K562 (cell line): ENCODE data around the gene VDAC2. TPM values are rescaled to one million over a fixed set of nuclear protein-coding genes. Genes with fewer than 3 reads are reported as not detected.

Source experiments
- ATAC-seq: fragments of 200-7000 bp; cut with Tn5 transposase; 3 replicates; pipeline ENCODE4 v1.9.1; 2020; ENCODE audit warnings: moderate library complexity
- BruUV-seq: library from RNA; stranded (reverse); fragments of 400-500 nt; replicated peaks from 2 replicates; lab custom pipeline; 2021; lab: Mats Ljungman, UMichigan
- CTCF ChIA-PET: fragments of 300-600 bp; formaldehyde crosslinking; extraction: SDS; loops from one replicate; lab custom pipeline; 2021; ENCODE audit warnings: low intra/inter-chr PET ratio; lab: Yijun Ruan, JAX
- POLR2A ChIA-PET: fragments of 300-600, 350-650 bp; sonication (Branson Sonifier 250); formaldehyde crosslinking; extraction: SDS; loops from one replicate; lab custom pipeline; 2021; ENCODE audit warnings: antibody characterized with exemption, inconsistent platforms; lab: Yijun Ruan, JAX
- DNase-seq, 4 experiments: peaks; one replicate each; pipeline versions ENCODE4 v3.0.0 to v3.0.0-alpha.2; 2011 to 2018; ENCODE audit warnings: low spot score in 3 of 4, mixed read lengths in 3 of 4; ENCODE audit errors: extremely low read depth in 1 of 4
- FAIRE-seq: peaks from 2 replicates; lab custom pipeline; 2011; peaks lifted over from hg19 to GRCh38; lab: Jason Lieb, UNC
- H2AFZ ChIP-seq: 2 replicates; pipeline ENCODE4 v1.6.0; 2011; ENCODE audit warnings: low read depth, low read length, control low read depth, inconsistent platforms
- H3K27ac ChIP-seq: fragments of 200-600 bp; 3 replicates; pipeline ENCODE4 v1.8.0; 2011; ENCODE audit warnings: low read depth, mild to moderate bottlenecking, control low read depth, inconsistent platforms, low read length, moderate library complexity, mixed read lengths; ENCODE audit errors: extremely low read depth
- H3K27me3 ChIP-seq, 2 experiments: fragments of 300-600 bp in 1 of 2; 2 replicates in 1 of 2; 3 replicates in 1 of 2; pipeline versions ENCODE4 v1.6.0 to v1.8.0; 2011; ENCODE audit warnings: inconsistent platforms in 2 of 2, low read length in 2 of 2, mild to moderate bottlenecking in 1 of 2, mixed read lengths in 1 of 2, moderate library complexity in 1 of 2; ENCODE audit not compliant: control insufficient read depth in 2 of 2, insufficient read depth in 2 of 2
- H3K36me3 ChIP-seq: fragments of 300-600 bp; 3 replicates; pipeline ENCODE4 v1.8.0; 2011; ENCODE audit warnings: mild to moderate bottlenecking, low read length, inconsistent platforms; ENCODE audit not compliant: control insufficient read depth, insufficient read depth
- H3K4me1 ChIP-seq, 2 experiments: fragments of 200-600 bp in 1 of 2; replicated peaks in 1 of 2; 2 replicates in 1 of 2; 3 replicates in 1 of 2; pipeline versions ENCODE4 v1.5.1 to v1.8.0; 2011; ENCODE audit warnings: inconsistent platforms in 2 of 2, low read length in 2 of 2, mild to moderate bottlenecking in 1 of 2, mixed read lengths in 1 of 2, moderate library complexity in 1 of 2; ENCODE audit not compliant: control insufficient read depth in 2 of 2, insufficient read depth in 2 of 2
- H3K4me2 ChIP-seq: 2 replicates; pipeline ENCODE4 v1.6.1; 2011; ENCODE audit warnings: low read length, control low read depth, inconsistent platforms, mixed read lengths; ENCODE audit not compliant: insufficient read depth
- H3K4me3 ChIP-seq: fragments of 200-600 bp; sonication (generic), shearing (Covaris generic); 2 replicates; pipeline ENCODE4 v1.5.1; 2016; ENCODE audit warnings: control low read depth, inconsistent platforms
- H3K79me2 ChIP-seq: fragments of 200-600 bp; 3 replicates; pipeline ENCODE4 v1.8.0; 2011; ENCODE audit warnings: low read length, inconsistent platforms; ENCODE audit not compliant: control insufficient read depth, insufficient read depth
- H3K9ac ChIP-seq, 2 experiments: 2 replicates each; pipeline versions ENCODE4 v1.6.0 to v1.6.1; 2011; ENCODE audit warnings: low read depth in 2 of 2, low read length in 2 of 2, control low read depth in 1 of 2, inconsistent platforms in 1 of 2, mild to moderate bottlenecking in 1 of 2, mixed read lengths in 1 of 2; ENCODE audit not compliant: insufficient read depth in 1 of 2
- H3K9me1 ChIP-seq: one replicate; pipeline ENCODE4 v1.6.0; 2011; ENCODE audit warnings: inconsistent platforms, mild to moderate bottlenecking, low read length, moderate library complexity; ENCODE audit not compliant: control insufficient read depth, insufficient read depth
- H3K9me3 ChIP-seq: replicated peaks from 2 replicates; pipeline ENCODE4 v1.5.1; 2011; ENCODE audit warnings: low read depth, low read length, inconsistent platforms; ENCODE audit not compliant: control insufficient read depth, insufficient read depth
- H4K20me1 ChIP-seq: replicated peaks from 2 replicates; pipeline ENCODE4 v1.6.1; 2011; ENCODE audit warnings: low read length, inconsistent platforms, mixed read lengths; ENCODE audit not compliant: control insufficient read depth, insufficient read depth
- EGR1 ChIP-seq: fragments of 450-650 bp; conservative IDR thresholded peaks from 2 replicates; pipeline ENCODE4 v1.6.1; 2017; ENCODE audit warnings: mild to moderate bottlenecking
- FOXP1 ChIP-seq: sonication (generic); formaldehyde crosslinking; IDR thresholded peaks from 2 replicates; pipeline ENCODE4 v1.8.0; 2022; ENCODE audit warnings: mild to moderate bottlenecking, missing genetic modification reagents
- IFI16 ChIP-seq: fragments of 250-450 bp; sonication (Bioruptor Pico); IDR thresholded peaks from 2 replicates; pipeline ENCODE4 v2.1.2; 2022; ENCODE audit warnings: mild to moderate bottlenecking, inconsistent platforms
- JUND ChIP-seq, 2 experiments: IDR thresholded peaks; 2 replicates in 1 of 2; 3 replicates in 1 of 2; pipeline ENCODE4 v1.6.1; 2011; ENCODE audit warnings: borderline replicate concordance in 2 of 2, low read depth in 2 of 2, low read length in 2 of 2, improper control_type of control experiment in 1 of 2, missing biosample characterization in 1 of 2, missing genetic modification characterization in 1 of 2, missing genetic modification reagents in 1 of 2
- MAZ ChIP-seq, 2 experiments: fragments of 450-650 bp in 1 of 2; sonication (generic) in 1 of 2; formaldehyde crosslinking; IDR thresholded peaks in 1 of 2; conservative IDR thresholded peaks in 1 of 2; 2 replicates each; pipeline versions ENCODE4 v1.4.0 to v1.5.0; 2020; ENCODE audit warnings: mild to moderate bottlenecking in 1 of 2, missing genetic modification reagents in 1 of 2
- MIER1 ChIP-seq: fragments of 450-650 bp; IDR thresholded peaks from 2 replicates; pipeline ENCODE4 v1.6.1; 2016; ENCODE audit warnings: antibody characterized with exemption, mild to moderate bottlenecking, low read depth
- NRF1 ChIP-seq, 2 experiments: fragments of 450-650 bp; IDR thresholded peaks in 1 of 2; conservative IDR thresholded peaks in 1 of 2; 2 replicates each; pipeline ENCODE4 v1.6.1; 2014; ENCODE audit warnings: mild to moderate bottlenecking in 2 of 2
- PRPF4 ChIP-seq: fragments of 200-400 bp; formaldehyde crosslinking; IDR thresholded peaks from one replicate; pipeline ENCODE4 v1.6.1; 2017; ENCODE audit warnings: low read length, low read depth, mild to moderate bottlenecking; ENCODE audit not compliant: insufficient read depth, poor library complexity, severe bottlenecking
- RCOR1 ChIP-seq, 2 experiments: IDR thresholded peaks; 2 replicates each; pipeline ENCODE4 v1.6.1; 2012; ENCODE audit warnings: low read depth in 2 of 2, low read length in 2 of 2, borderline replicate concordance in 1 of 2, improper control_type of control experiment in 1 of 2
- U2AF1 ChIP-seq: fragments of 200-400 bp; formaldehyde crosslinking; optimal IDR thresholded peaks from 2 replicates; pipeline ENCODE3; 2017; ENCODE audit warnings: mild to moderate bottlenecking, low read depth, low read length, moderate library complexity
- ZNF12 ChIP-seq: sonication (generic); formaldehyde crosslinking; IDR thresholded peaks from 2 replicates; pipeline ENCODE4 v1.4.0; 2020; ENCODE audit warnings: mild to moderate bottlenecking, missing genetic modification reagents
- WGBS: fragments of 100-300 bp; shearing (Covaris generic); methylation state at CpG from one replicate; pipeline ENCODE4 v1.1.6; 2016; ENCODE audit warnings: low coverage, mixed read lengths; ENCODE audit not compliant: insufficient coverage; ENCODE audit errors: missing lambda C conversion rate; 5-methylcytosine and 5-hydroxymethylcytosine counted together
- in situ Hi-C: fragments of 300-500 bp; cut with MboI; formaldehyde crosslinking; loops from 4 replicates; pipeline ENCODE4 v1.15.0; 2018; ENCODE audit warnings: inconsistent platforms, mixed read lengths
- intact Hi-C: fragments of 100-400 bp; cut with micrococcal nuclease; formaldehyde crosslinking; loops from 2 replicates; pipeline ENCODE4 v1.14.2; 2022
- polyA plus RNA-seq, 8 experiments: library from polyadenylated mRNA; depleted of rRNA in 4 of 8; stranded (reverse) in 5 of 8; unstranded in 3 of 8; fragments of >200 nt; fragmentation: Nextera tagmentation in 2 of 8; fragmentation: Illumina TruSeq in 1 of 8; extraction: Ambion mirVana in 2 of 8; extraction: Trizol in 1 of 8; gene quantifications; 2 replicates each; pipeline versions ENCODE4 v1.2.1 to v1.2.3, GENCODE V29; 2011 to 2014; ENCODE audit warnings: inconsistent platforms in 1 of 8, missing spikeins in 1 of 8
- total RNA-seq, 7 experiments: library from RNA; depleted of rRNA in 6 of 7; stranded (reverse); fragments of >200 nt in 6 of 7; fragmentation: Illumina TruSeq in 2 of 7; extraction: Trizol in 2 of 7; gene quantifications; 2 replicates each; pipeline versions ENCODE4 v1.2.1 to v1.2.3, GENCODE V29; 2011 to 2021; ENCODE audit warnings: low replicate concordance in 1 of 7
- TF ChIP-seq, protein P1 (sequence below): fragments of 250-450 bp; sonication (Bioruptor Pico); IDR thresholded peaks from 2 replicates; pipeline ENCODE4 v1.8.0; 2021; ENCODE audit warnings: moderate library complexity, mild to moderate bottlenecking, inconsistent platforms
- TF ChIP-seq, protein P2 (sequence below): fragments of 200-400 bp; formaldehyde crosslinking; IDR thresholded peaks from 2 replicates; pipeline ENCODE4 v1.6.1; 2017; ENCODE audit warnings: mild to moderate bottlenecking, low read depth, low read length, moderate library complexity
- TF ChIP-seq, protein P3 (sequence below): fragments of 450-650 bp; IDR thresholded peaks from 2 replicates; pipeline ENCODE4 v1.6.1; 2018; ENCODE audit not compliant: partially characterized antibody

The VDAC2 gene
- total and polyA plus RNA-seq, 9 of the 15 experiments (the other 6 are each of a cell fraction or from before 2014, with no cell fraction given) = 139 to 450 (median 250) TPM

- POLR2A ChIA-PET = interaction anchor here (0.7 kb wide), 1 partner anchor 172 kb away, joined by 3 read pairs; no protein-coding TSS in a partner anchor
- CTCF ChIA-PET = no interaction called here
- Histone ChIP-seq H3K27me3 (peaks cover 17 to 21% of the 10 kb centered on the region in 2 experiments), H3K4me3 (peak overlapping the region; percentile 8; the same call in 1 of the 2 replicates), H3K4me1 (peaks cover 0 to 11% of the 10 kb centered on the region in 2 experiments; a peak in 3 of 5 replicates), H3K27ac (no peak overlapping the region), H3K9me3 (no peaks in the 10 kb centered on the region; the same call in 1 of the 2 replicates), H3K79me2 (no peaks in the 10 kb centered on the region), H4K20me1 (no peaks in the 10 kb centered on the region), H2AFZ (peak overlapping the region; percentile 84), H3K9ac (peak overlapping the region; percentile 39 to 81; a peak in 3 of 4 replicates), H3K4me2 (peak overlapping the region; percentile 20), H3K9me1 (no peaks in the 10 kb centered on the region), H3K36me3 (no peaks in the 10 kb centered on the region)
- DNase-seq (peak; percentile 49 to 68 (median 54)), ATAC-seq (peak; percentile 94), FAIRE-seq (no peak)
- in situ Hi-C loops = no loop called here
- intact Hi-C loops = no loop called here
- BruUV-seq = no TSS peak
- WGBS = 22% methylated on average over 41 of the region's 46 CpGs
- TF ChIP-seq, protein P1, sequence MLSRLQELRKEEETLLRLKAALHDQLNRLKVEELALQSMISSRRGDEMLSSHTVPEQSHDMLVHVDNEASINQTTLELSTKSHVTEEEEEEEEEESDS (CRISPR knock-in tag) = no peak
- TF ChIP-seq PRPF4 = no peak
- TF ChIP-seq MIER1 = no peak
- TF ChIP-seq IFI16 (CRISPR knock-in tag) = no peak
- no peak for TF ChIP-seq MAZ (CRISPR knock-in tag; conservative IDR thresholded peaks at IDR 0.05 in 1 of 2, IDR thresholded peaks at IDR 0.05 in 1 of 2)
- TF ChIP-seq NRF1 (conservative IDR thresholded peaks at IDR 0.05 in 1 of 2, IDR thresholded peaks at IDR 0.05 in 1 of 2) = peak; percentile 75 to 81
- no peak for TF ChIP-seq JUND (IDR thresholded peaks at IDR 0.05; ENCODE audit: borderline replicate concordance, low read depth, low read length)
- no peak for TF ChIP-seq JUND (tag; IDR thresholded peaks at IDR 0.05; ENCODE audit: borderline replicate concordance, low read depth, low read length)
- no peak for TF ChIP-seq ZNF12
- TF ChIP-seq, protein P2, sequence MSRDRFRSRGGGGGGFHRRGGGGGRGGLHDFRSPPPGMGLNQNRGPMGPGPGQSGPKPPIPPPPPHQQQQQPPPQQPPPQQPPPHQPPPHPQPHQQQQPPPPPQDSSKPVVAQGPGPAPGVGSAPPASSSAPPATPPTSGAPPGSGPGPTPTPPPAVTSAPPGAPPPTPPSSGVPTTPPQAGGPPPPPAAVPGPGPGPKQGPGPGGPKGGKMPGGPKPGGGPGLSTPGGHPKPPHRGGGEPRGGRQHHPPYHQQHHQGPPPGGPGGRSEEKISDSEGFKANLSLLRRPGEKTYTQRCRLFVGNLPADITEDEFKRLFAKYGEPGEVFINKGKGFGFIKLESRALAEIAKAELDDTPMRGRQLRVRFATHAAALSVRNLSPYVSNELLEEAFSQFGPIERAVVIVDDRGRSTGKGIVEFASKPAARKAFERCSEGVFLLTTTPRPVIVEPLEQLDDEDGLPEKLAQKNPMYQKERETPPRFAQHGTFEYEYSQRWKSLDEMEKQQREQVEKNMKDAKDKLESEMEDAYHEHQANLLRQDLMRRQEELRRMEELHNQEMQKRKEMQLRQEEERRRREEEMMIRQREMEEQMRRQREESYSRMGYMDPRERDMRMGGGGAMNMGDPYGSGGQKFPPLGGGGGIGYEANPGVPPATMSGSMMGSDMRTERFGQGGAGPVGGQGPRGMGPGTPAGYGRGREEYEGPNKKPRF = no peak
- TF ChIP-seq EGR1 = no peak
- TF ChIP-seq, protein P3, sequence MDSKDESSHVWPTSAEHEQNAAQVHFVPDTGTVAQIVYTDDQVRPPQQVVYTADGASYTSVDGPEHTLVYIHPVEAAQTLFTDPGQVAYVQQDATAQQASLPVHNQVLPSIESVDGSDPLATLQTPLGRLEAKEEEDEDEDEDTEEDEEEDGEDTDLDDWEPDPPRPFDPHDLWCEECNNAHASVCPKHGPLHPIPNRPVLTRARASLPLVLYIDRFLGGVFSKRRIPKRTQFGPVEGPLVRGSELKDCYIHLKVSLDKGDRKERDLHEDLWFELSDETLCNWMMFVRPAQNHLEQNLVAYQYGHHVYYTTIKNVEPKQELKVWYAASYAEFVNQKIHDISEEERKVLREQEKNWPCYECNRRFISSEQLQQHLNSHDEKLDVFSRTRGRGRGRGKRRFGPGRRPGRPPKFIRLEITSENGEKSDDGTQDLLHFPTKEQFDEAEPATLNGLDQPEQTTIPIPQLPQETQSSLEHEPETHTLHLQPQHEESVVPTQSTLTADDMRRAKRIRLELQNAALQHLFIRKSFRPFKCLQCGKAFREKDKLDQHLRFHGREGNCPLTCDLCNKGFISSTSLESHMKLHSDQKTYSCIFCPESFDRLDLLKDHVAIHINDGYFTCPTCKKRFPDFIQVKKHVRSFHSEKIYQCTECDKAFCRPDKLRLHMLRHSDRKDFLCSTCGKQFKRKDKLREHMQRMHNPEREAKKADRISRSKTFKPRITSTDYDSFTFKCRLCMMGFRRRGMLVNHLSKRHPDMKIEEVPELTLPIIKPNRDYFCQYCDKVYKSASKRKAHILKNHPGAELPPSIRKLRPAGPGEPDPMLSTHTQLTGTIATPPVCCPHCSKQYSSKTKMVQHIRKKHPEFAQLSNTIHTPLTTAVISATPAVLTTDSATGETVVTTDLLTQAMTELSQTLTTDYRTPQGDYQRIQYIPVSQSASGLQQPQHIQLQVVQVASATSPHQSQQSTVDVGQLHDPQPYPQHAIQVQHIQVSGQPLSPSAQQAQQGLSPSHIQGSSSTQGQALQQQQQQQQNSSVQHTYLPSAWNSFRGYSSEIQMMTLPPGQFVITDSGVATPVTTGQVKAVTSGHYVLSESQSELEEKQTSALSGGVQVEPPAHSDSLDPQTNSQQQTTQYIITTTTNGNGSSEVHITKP = peak; percentile 28
- TF ChIP-seq FOXP1 (CRISPR knock-in tag) = no peak
- TF ChIP-seq RCOR1 (IDR thresholded peaks at IDR 0.05; ENCODE audit: borderline replicate concordance in 1 of 2, low read depth in 2 of 2, low read length in 2 of 2) = no peak
- TF ChIP-seq U2AF1 = no peak
These were observed 65.7 kb downstream of the VDAC2 start for GRCh38 chr10:75276069-75276872.
